WERI-Rb-1 (cell line): ENCODE measurements around the gene GARS1.

Source experiments
- DNase-seq: peaks from one replicate; pipeline ENCODE4 v3.0.0-alpha.2; 2020
- H3K27ac ChIP-seq: fragments of 250-450 bp; sonication (Bioruptor Pico); 2 replicates; pipeline ENCODE4 v1.5.1; 2020; ENCODE audit warnings: mild to moderate bottlenecking, moderate library complexity
- H3K27me3 ChIP-seq: fragments of 250-450 bp; sonication (Bioruptor Pico); 2 replicates; pipeline ENCODE4 v1.5.1; 2021; ENCODE audit warnings: mild to moderate bottlenecking, low read depth, moderate library complexity; ENCODE audit not compliant: insufficient read depth, severe bottlenecking
- H3K36me3 ChIP-seq: fragments of 250-450 bp; sonication (Bioruptor Pico); 2 replicates; pipeline ENCODE4 v1.5.1; 2020; ENCODE audit warnings: mild to moderate bottlenecking, moderate library complexity
- H3K4me3 ChIP-seq: 2 replicates; pipeline ENCODE4 v1.5.1; 2011; ENCODE audit warnings: low read depth, mild to moderate bottlenecking, control low read depth, low read length
- H3K9me3 ChIP-seq: fragments of 250-450 bp; sonication (Bioruptor Pico); 2 replicates; pipeline ENCODE4 v1.5.1; 2021; ENCODE audit warnings: mild to moderate bottlenecking, moderate library complexity; ENCODE audit not compliant: severe bottlenecking
- TF ChIP-seq, protein P1 (sequence below): IDR thresholded peaks from 2 replicates; pipeline ENCODE4 v1.5.1; 2011; ENCODE audit warnings: low read depth, mild to moderate bottlenecking, control low read depth, inconsistent platforms, low read length

GARS1 gene

DNA sequence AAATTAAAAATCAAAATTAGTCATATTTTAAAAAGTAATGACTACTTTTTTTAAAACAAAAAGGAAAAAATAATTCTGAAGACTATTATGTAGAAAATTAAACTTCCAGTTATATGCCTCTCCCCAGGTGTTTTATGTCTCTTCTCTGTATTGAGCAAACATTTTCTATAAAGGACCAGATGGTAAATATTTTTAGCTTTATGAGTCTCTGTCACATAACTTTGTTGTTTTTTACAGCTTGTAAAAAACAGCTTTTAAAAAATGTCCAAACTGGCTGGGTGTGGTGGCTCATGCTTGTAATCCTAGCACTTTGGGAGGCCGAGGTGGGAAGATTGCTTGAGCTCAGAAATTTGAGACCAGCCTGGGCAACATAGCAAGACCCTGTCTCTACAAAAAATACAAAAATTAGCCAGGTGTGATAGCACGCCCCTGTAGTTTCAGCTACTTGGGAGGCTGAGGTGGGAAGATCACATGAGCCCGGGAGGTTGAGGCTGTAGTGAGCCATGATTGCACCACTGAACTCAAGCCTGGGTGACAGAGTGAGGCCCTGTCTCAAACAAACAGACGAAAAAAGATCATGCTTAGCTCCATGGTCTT lies 23.5 kb downstream of the GARS1 start:
- Histone ChIP-seq H3K27ac (no peak overlapping the region), H3K4me3 (no peak overlapping the region), H3K36me3 (peaks cover 86% of the 10 kb centered on the region), H3K27me3 (no peaks in the 10 kb centered on the region), H3K9me3 (no peaks in the 10 kb centered on the region)
- DNase-seq, result no peak
- TF ChIP-seq, protein P1, sequence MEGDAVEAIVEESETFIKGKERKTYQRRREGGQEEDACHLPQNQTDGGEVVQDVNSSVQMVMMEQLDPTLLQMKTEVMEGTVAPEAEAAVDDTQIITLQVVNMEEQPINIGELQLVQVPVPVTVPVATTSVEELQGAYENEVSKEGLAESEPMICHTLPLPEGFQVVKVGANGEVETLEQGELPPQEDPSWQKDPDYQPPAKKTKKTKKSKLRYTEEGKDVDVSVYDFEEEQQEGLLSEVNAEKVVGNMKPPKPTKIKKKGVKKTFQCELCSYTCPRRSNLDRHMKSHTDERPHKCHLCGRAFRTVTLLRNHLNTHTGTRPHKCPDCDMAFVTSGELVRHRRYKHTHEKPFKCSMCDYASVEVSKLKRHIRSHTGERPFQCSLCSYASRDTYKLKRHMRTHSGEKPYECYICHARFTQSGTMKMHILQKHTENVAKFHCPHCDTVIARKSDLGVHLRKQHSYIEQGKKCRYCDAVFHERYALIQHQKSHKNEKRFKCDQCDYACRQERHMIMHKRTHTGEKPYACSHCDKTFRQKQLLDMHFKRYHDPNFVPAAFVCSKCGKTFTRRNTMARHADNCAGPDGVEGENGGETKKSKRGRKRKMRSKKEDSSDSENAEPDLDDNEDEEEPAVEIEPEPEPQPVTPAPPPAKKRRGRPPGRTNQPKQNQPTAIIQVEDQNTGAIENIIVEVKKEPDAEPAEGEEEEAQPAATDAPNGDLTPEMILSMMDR, result no peak

DNA sequence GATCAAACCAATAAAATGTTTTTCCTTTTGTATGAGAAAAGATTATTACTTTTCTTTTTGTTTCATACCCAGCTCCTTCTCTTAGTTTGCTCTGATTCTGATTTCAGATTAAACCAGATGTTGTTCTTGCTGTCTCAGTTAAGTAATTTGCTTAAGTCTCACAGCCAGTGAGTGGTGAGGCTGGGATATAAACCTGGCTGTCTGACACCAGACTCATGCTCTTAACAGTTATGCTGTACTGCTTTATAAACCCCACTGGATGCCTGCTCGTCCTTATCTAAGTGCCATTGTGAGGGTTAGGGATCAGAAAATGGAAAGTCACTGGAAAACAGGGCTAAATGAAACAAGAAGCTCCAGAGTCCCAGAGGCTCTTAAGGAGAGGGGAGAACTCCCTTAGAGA lies 24.3 kb downstream of the GARS1 start:
- no peak overlapping the region for H3K4me3 ChIP-seq
- no peak for DNase-seq
- H3K36me3 ChIP-seq, result peaks cover 86% of the 10 kb centered on the region
- no peaks in the 10 kb centered on the region for H3K27me3 ChIP-seq
- TF ChIP-seq, protein P1, result no peak
- no peak overlapping the region for H3K27ac ChIP-seq
- H3K9me3 ChIP-seq, result no peaks in the 10 kb centered on the region

DNA sequence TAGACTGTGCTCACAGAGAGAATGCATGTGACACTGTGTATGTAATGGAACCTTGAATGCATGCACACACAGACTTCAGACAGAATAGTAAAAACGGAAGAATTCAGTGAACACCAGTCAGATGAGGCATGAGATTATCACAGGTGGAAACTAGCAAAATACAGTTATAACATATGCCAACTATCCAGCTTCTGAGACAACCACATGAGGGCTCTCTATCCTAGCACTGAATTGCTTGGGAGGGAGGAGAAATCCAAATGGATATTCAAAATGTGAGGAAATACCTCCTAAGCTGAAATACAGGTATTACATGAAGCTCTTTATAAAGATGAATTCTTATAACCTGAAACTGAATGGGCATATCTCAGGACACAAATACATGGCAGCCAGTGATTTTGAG lies 30.6 kb downstream of the GARS1 start:
- Histone ChIP-seq H3K36me3 (peaks cover 92% of the 10 kb centered on the region), H3K4me3 (no peak overlapping the region), H3K27me3 (no peaks in the 10 kb centered on the region), H3K9me3 (no peaks in the 10 kb centered on the region), H3K27ac (no peak overlapping the region)
- TF ChIP-seq, protein P1, result peak; percentile 34; the same call in 1 of the 2 replicates
- no peak for DNase-seq

DNA sequence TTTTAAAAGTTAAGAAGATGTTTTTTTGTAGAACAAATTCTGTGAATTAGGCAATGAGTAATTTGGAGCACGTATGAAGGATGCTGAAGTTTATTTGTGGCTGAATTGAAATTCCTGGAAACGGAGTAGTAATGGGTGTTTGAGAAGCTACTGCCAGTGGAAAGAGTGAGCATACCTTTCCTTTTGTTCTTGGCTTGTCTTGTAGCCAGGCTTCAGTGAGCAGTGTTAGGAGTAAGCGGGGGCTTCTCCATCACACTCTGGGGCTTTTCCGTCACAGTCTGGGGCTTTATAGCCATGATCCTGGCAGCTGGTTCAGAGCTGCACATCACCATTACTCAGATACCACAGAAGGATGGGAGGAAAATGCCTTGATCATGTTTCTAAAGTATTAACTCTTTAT lies 32.3 kb downstream of the GARS1 start:
- H3K4me3 ChIP-seq, result no peak overlapping the region
- TF ChIP-seq, protein P1, result no peak
- no peak overlapping the region for H3K27ac ChIP-seq
- no peak for DNase-seq
- H3K27me3 ChIP-seq, result no peaks in the 10 kb centered on the region
- H3K9me3 ChIP-seq, result no peaks in the 10 kb centered on the region
- H3K36me3 ChIP-seq, result peaks cover 84% of the 10 kb centered on the region

DNA sequence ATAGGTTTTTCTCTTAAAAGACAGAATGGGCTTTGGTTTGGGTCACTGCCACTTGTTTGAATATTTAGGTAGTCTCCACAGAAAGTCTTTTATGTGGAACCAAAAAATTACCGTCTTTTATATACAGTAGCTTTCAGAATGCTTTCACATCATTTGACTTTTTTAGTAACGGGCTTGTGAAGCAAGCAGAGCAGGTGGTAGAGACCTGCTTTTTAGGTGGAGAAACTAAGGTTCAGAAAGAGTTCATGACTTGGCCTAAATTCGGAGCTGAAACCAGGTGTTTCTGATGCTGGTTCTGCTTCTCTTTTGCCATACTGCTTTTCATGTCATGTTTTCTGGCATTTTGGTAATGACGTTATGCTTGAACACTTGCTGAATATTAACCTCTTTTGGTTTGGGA lies 36.3 kb downstream of the GARS1 start:
- Histone ChIP-seq H3K4me3 (no peak overlapping the region), H3K27me3 (no peaks in the 10 kb centered on the region), H3K36me3 (peaks cover 86% of the 10 kb centered on the region), H3K9me3 (no peaks in the 10 kb centered on the region), H3K27ac (no peak overlapping the region)
- TF ChIP-seq, protein P1, result no peak
- no peak for DNase-seq

DNA sequence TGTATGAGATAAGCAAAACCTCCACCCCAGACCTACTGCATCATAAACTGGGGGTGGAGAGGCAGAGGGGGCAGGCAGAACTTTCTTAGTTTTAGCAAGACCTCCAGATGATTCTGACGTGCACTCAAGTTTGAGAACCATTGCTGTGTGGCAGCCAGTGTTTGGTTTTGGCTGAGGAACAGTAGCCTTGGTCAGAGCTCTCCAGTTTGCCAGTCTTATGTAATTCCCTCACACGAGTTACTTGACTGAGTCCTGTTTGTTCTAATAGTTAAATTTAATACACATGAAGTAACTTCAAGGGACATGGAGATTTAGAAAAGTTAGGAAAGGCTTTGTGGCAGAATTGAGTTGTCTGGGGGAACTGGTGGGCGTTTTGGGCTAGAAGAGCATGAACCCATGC lies 38.5 kb downstream of the GARS1 start:
- no peak for DNase-seq
- Histone ChIP-seq H3K36me3 (peaks cover 66% of the 10 kb centered on the region), H3K9me3 (no peaks in the 10 kb centered on the region), H3K27ac (no peak overlapping the region), H3K4me3 (no peak overlapping the region), H3K27me3 (no peaks in the 10 kb centered on the region)
- TF ChIP-seq, protein P1, result no peak
